Measurements from ENCODE around the gene IL10. TPM values are rescaled to one million over a fixed set of nuclear protein-coding genes. Genes with fewer than 3 reads are reported as not detected.

The IL10 gene
- total RNA-seq, 4 donors from 2014 or later = 0.49 to 1.6 (median 1.0) TPM; not detected in 1

DNA sequence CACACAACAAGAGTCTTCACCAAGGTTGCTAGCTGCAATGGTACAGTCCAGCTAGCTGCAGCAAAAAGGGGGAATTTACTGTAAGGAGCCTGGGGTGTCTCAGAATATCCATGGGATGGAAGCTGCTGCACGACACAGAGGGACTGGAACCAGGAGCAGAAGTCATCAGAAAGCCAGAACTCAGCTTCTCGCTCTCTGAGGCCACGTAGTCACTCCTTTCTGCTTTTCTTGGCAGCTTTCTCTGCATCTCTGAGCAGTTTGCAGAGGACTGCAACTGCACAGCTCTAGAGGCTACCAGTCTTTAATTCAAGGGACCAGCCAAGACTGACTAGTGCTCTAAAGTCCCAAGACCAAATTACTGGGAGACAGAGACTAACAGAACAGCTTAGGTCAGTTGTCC lies 27.0 kb upstream of the IL10 start:
- Histone ChIP-seq H3K36me3 (no peaks in the 10 kb centered on the region), H3K27me3 (no peaks in the 10 kb centered on the region), H3K9me3 (no peaks in the 10 kb centered on the region), H3K27ac (no peak overlapping the region), H3K4me3 (no peak overlapping the region), H3K4me1 (no peaks in the 10 kb centered on the region)
- TF ChIP-seq POLR2A (IDR thresholded peaks at IDR 0.05) (no peak), POLR2AphosphoS5 (IDR thresholded peaks at IDR 0.05) (no peak), EP300 (IDR thresholded peaks at IDR 0.05) (no peak)
- TF ChIP-seq, protein P1, sequence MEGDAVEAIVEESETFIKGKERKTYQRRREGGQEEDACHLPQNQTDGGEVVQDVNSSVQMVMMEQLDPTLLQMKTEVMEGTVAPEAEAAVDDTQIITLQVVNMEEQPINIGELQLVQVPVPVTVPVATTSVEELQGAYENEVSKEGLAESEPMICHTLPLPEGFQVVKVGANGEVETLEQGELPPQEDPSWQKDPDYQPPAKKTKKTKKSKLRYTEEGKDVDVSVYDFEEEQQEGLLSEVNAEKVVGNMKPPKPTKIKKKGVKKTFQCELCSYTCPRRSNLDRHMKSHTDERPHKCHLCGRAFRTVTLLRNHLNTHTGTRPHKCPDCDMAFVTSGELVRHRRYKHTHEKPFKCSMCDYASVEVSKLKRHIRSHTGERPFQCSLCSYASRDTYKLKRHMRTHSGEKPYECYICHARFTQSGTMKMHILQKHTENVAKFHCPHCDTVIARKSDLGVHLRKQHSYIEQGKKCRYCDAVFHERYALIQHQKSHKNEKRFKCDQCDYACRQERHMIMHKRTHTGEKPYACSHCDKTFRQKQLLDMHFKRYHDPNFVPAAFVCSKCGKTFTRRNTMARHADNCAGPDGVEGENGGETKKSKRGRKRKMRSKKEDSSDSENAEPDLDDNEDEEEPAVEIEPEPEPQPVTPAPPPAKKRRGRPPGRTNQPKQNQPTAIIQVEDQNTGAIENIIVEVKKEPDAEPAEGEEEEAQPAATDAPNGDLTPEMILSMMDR (IDR thresholded peaks at IDR 0.05) = no peak
- 82% methylated on average over 3 of the region's 3 CpGs for WGBS
- DNase-seq (ENCODE audit: low spot score in 2 of 2) = no peak

DNA sequence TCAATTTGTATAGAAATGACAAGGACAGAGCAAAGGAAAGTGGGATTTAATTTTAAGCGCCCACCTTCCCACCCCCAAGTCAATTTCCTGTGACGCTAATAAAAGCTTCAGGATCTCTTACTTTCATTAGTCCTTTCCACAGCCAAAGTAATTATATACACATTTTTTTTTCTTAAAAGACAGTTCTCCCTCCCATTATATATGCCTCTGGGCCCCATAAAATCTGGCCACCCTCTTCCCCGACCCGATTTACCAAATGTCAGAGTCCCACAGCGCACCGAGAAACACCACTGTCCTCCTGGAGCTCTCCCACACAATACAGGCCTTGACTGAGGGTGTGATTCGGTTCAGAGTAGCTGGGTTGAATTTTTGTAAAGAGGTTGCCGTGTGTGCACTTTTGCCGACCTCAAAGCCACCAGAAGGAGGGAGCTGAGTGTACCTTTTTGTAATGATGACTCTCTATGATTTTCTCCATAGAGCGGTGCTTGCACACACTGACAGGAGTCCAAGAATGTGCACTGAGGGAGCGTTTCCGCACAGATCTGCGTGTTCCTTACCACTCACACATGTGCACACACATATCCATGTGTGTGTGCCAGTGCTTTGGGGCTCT lies 26.2 kb upstream of the IL10 start:
- H3K9me3 ChIP-seq = no peaks in the 10 kb centered on the region
- H3K4me3 ChIP-seq = no peak overlapping the region
- H3K36me3 ChIP-seq = no peaks in the 10 kb centered on the region
- 76% methylated on average over 13 of the region's 13 CpGs for WGBS
- no peak for DNase-seq (ENCODE audit: low spot score in 2 of 2)
- no peaks in the 10 kb centered on the region for H3K4me1 ChIP-seq
- no peaks in the 10 kb centered on the region for H3K27me3 ChIP-seq
- TF ChIP-seq, protein P1 (IDR thresholded peaks at IDR 0.05) = no peak
- no peak for TF ChIP-seq POLR2AphosphoS5 (IDR thresholded peaks at IDR 0.05)
- no peak for TF ChIP-seq POLR2A (IDR thresholded peaks at IDR 0.05)
- TF ChIP-seq EP300 (IDR thresholded peaks at IDR 0.05) = no peak
- H3K27ac ChIP-seq = no peak overlapping the region

DNA sequence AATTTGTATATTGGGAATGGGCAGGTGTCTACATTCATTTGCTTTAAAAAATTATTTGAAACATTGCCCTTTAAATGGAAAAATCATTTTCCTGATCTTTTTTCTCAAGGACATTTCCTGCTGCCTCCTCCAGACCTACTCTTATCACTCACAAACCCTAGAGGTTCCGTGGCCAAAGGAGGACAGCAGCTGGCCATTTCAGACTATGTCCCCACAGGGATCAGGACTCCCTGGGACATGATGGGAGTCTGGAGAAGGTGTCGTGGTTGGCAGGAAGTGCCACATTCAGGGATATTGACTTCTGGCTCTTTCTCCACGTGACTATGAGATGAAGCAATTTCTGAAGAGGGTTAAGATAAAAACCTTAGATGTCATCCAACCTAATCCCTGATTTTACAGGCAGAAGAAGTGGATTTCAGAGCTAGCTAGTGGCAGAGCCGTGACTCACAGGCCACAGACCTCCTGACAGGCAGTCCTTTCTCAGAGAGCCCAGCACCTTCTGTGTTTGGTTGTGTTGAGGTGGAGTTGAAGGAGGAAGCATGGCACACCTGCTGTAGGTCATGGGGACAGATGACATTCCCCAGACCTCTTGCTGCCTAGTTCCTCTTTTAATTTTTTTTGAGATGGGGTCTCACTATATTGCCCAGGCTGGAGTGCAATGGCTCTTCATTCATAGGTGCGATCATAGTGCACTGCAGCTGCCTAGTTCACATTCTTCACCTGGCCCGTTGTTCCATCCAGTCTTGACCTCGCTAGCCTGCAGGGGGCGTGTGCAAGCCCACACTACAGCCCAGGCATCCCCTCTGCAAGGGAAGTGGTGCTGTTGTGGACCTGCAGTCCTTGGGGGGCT lies 25.5 kb upstream of the IL10 start:
- Histone ChIP-seq H3K4me1 (no peaks in the 10 kb centered on the region), H3K36me3 (no peaks in the 10 kb centered on the region), H3K4me3 (no peak overlapping the region), H3K27me3 (no peaks in the 10 kb centered on the region), H3K27ac (no peak overlapping the region), H3K9me3 (no peaks in the 10 kb centered on the region)
- no peak for DNase-seq (ENCODE audit: low spot score in 2 of 2)
- WGBS = 56% methylated on average over 8 of the region's 8 CpGs
- TF ChIP-seq POLR2AphosphoS5 (IDR thresholded peaks at IDR 0.05) (no peak), EP300 (IDR thresholded peaks at IDR 0.05) (no peak)

DNA sequence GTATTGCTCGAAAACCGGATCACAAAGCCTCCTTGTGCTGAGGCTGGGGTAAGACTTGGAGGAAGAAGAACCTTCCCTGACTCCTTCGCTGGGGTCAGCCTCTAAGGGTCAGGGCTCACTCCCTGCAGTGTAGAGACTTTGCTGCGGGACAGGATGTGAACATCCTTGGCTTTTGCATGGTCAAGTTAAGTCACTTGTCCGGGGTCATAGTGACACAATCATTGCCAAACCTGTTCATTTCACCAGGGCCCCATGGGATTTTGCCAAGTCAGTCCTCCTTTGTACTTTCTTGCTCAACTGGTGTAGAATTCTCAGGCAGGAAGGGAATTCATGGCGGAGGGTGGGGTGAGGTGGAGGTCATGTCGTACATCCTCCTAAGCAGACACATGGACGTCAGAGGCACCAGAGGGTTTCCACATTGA lies 24.7 kb upstream of the IL10 start:
- WGBS = 87% methylated on average over 8 of the region's 8 CpGs
- Histone ChIP-seq H3K4me1 (no peaks in the 10 kb centered on the region), H3K27me3 (no peaks in the 10 kb centered on the region), H3K4me3 (no peak overlapping the region), H3K9me3 (no peaks in the 10 kb centered on the region), H3K27ac (no peak overlapping the region), H3K36me3 (no peaks in the 10 kb centered on the region)
- TF ChIP-seq EP300 (IDR thresholded peaks at IDR 0.05) = no peak
- DNase-seq (ENCODE audit: low spot score in 2 of 2) = no peak

DNA sequence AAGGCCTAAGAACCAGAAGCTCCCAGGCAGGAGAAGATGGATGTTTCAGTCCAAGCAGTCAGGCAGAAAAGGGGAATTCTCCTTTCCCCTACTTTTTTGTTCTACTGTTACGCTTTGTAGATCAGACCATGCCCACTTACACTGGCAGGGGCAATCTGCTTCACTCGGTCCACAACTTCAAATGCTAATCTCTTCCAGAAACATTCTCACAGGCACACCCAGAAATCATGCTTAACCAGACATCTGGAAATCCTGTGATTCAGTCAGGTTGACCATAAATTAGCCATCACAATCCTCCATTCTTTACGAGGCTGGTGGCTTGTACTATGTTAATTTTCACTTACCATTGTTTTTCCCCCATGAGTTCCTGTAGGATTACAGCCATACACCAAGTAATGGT lies 23.8 kb upstream of the IL10 start:
- Histone ChIP-seq H3K36me3 (no peaks in the 10 kb centered on the region), H3K9me3 (no peaks in the 10 kb centered on the region), H3K27ac (no peak overlapping the region), H3K27me3 (no peaks in the 10 kb centered on the region), H3K4me3 (no peak overlapping the region), H3K4me1 (no peaks in the 10 kb centered on the region)
- WGBS = 75% methylated on average over 3 of the region's 3 CpGs
- TF ChIP-seq, protein P1 (IDR thresholded peaks at IDR 0.05) = no peak
- TF ChIP-seq POLR2A (IDR thresholded peaks at IDR 0.05) (no peak), POLR2AphosphoS5 (IDR thresholded peaks at IDR 0.05) (no peak), EP300 (IDR thresholded peaks at IDR 0.05) (no peak)
- DNase-seq (ENCODE audit: low spot score in 2 of 2) = no peak

DNA sequence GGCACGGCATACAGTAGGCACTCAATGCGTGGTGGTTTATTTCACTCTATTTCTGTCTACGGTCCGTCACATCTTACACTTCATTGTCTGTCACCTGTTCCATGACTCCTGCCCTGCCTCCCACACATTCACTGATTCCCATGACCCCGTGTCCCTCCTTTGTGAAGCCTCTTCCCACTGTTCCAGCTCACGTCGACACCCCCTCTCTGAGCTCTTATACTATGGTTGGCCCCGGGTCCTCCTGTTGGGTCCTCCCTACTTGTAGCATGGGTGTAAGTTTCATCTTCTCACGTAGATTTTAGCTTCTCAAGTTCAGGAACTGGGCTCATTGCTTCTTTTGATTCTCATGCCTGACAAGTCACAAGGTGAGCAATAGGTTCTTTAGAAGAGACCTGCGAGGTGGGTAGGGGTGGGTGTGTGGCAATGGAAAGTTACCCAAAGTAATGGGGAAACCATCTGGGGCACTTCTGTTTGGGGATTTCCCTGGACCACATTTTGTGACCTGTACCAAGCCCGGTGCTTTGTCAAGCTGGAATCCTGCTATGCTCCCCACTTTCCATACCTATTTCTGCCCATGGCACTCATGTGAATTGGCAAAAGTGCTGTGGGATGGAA lies 22.1 kb upstream of the IL10 start:
- TF ChIP-seq POLR2AphosphoS5 (IDR thresholded peaks at IDR 0.05) = no peak
- no peak for TF ChIP-seq POLR2A (IDR thresholded peaks at IDR 0.05)
- TF ChIP-seq, protein P1 (IDR thresholded peaks at IDR 0.05) = no peak
- TF ChIP-seq EP300 (IDR thresholded peaks at IDR 0.05) = no peak
- WGBS = 92% methylated on average over 11 of the region's 11 CpGs
- H3K27ac ChIP-seq = no peak overlapping the region
- H3K4me1 ChIP-seq = no peaks in the 10 kb centered on the region
- no peaks in the 10 kb centered on the region for H3K36me3 ChIP-seq
- H3K27me3 ChIP-seq = no peaks in the 10 kb centered on the region
- no peak overlapping the region for H3K4me3 ChIP-seq
- DNase-seq (ENCODE audit: low spot score in 2 of 2) = no peak
- no peaks in the 10 kb centered on the region for H3K9me3 ChIP-seq

Data from suprapubic skin (tissue), 4 donors.